K562 (cell line): ENCODE data around the gene CDS2. TPM values are rescaled to one million over a fixed set of nuclear protein-coding genes. Genes with fewer than 3 reads are reported as not detected.

Source experiments
- ATAC-seq: fragments of 200-7000 bp; cut with Tn5 transposase; 3 replicates; pipeline ENCODE4 v1.9.1; 2020; ENCODE audit warnings: moderate library complexity
- BruUV-seq: library from RNA; stranded (reverse); fragments of 400-500 nt; replicated peaks from 2 replicates; lab custom pipeline; 2021; lab: Mats Ljungman, UMichigan
- CTCF ChIA-PET: fragments of 300-600 bp; formaldehyde crosslinking; extraction: SDS; loops from one replicate; lab custom pipeline; 2021; ENCODE audit warnings: low intra/inter-chr PET ratio; lab: Yijun Ruan, JAX
- POLR2A ChIA-PET: fragments of 300-600, 350-650 bp; sonication (Branson Sonifier 250); formaldehyde crosslinking; extraction: SDS; loops from one replicate; lab custom pipeline; 2021; ENCODE audit warnings: antibody characterized with exemption, inconsistent platforms; lab: Yijun Ruan, JAX
- DNase-seq, 4 experiments: peaks; one replicate each; pipeline versions ENCODE4 v3.0.0 to v3.0.0-alpha.2; 2011 to 2018; ENCODE audit warnings: low spot score in 3 of 4, mixed read lengths in 3 of 4; ENCODE audit errors: extremely low read depth in 1 of 4
- FAIRE-seq: peaks from 2 replicates; lab custom pipeline; 2011; peaks lifted over from hg19 to GRCh38; lab: Jason Lieb, UNC
- H2AFZ ChIP-seq: 2 replicates; pipeline ENCODE4 v1.6.0; 2011; ENCODE audit warnings: low read depth, low read length, control low read depth, inconsistent platforms
- H3K27ac ChIP-seq: fragments of 200-600 bp; 3 replicates; pipeline ENCODE4 v1.8.0; 2011; ENCODE audit warnings: low read depth, mild to moderate bottlenecking, control low read depth, inconsistent platforms, low read length, moderate library complexity, mixed read lengths; ENCODE audit errors: extremely low read depth
- H3K27me3 ChIP-seq, 2 experiments: fragments of 300-600 bp in 1 of 2; 2 replicates in 1 of 2; 3 replicates in 1 of 2; pipeline versions ENCODE4 v1.6.0 to v1.8.0; 2011; ENCODE audit warnings: inconsistent platforms in 2 of 2, low read length in 2 of 2, mild to moderate bottlenecking in 1 of 2, mixed read lengths in 1 of 2, moderate library complexity in 1 of 2; ENCODE audit not compliant: control insufficient read depth in 2 of 2, insufficient read depth in 2 of 2
- H3K36me3 ChIP-seq: fragments of 300-600 bp; 3 replicates; pipeline ENCODE4 v1.8.0; 2011; ENCODE audit warnings: mild to moderate bottlenecking, low read length, inconsistent platforms; ENCODE audit not compliant: control insufficient read depth, insufficient read depth
- H3K4me1 ChIP-seq, 2 experiments: fragments of 200-600 bp in 1 of 2; replicated peaks in 1 of 2; 2 replicates in 1 of 2; 3 replicates in 1 of 2; pipeline versions ENCODE4 v1.5.1 to v1.8.0; 2011; ENCODE audit warnings: inconsistent platforms in 2 of 2, low read length in 2 of 2, mild to moderate bottlenecking in 1 of 2, mixed read lengths in 1 of 2, moderate library complexity in 1 of 2; ENCODE audit not compliant: control insufficient read depth in 2 of 2, insufficient read depth in 2 of 2
- H3K4me2 ChIP-seq: 2 replicates; pipeline ENCODE4 v1.6.1; 2011; ENCODE audit warnings: low read length, control low read depth, inconsistent platforms, mixed read lengths; ENCODE audit not compliant: insufficient read depth
- H3K4me3 ChIP-seq: fragments of 200-600 bp; sonication (generic), shearing (Covaris generic); 2 replicates; pipeline ENCODE4 v1.5.1; 2016; ENCODE audit warnings: control low read depth, inconsistent platforms
- H3K79me2 ChIP-seq: fragments of 200-600 bp; 3 replicates; pipeline ENCODE4 v1.8.0; 2011; ENCODE audit warnings: low read length, inconsistent platforms; ENCODE audit not compliant: control insufficient read depth, insufficient read depth
- H3K9ac ChIP-seq, 2 experiments: 2 replicates each; pipeline versions ENCODE4 v1.6.0 to v1.6.1; 2011; ENCODE audit warnings: low read depth in 2 of 2, low read length in 2 of 2, control low read depth in 1 of 2, inconsistent platforms in 1 of 2, mild to moderate bottlenecking in 1 of 2, mixed read lengths in 1 of 2; ENCODE audit not compliant: insufficient read depth in 1 of 2
- H3K9me1 ChIP-seq: one replicate; pipeline ENCODE4 v1.6.0; 2011; ENCODE audit warnings: inconsistent platforms, mild to moderate bottlenecking, low read length, moderate library complexity; ENCODE audit not compliant: control insufficient read depth, insufficient read depth
- H3K9me3 ChIP-seq: replicated peaks from 2 replicates; pipeline ENCODE4 v1.5.1; 2011; ENCODE audit warnings: low read depth, low read length, inconsistent platforms; ENCODE audit not compliant: control insufficient read depth, insufficient read depth
- H4K20me1 ChIP-seq: replicated peaks from 2 replicates; pipeline ENCODE4 v1.6.1; 2011; ENCODE audit warnings: low read length, inconsistent platforms, mixed read lengths; ENCODE audit not compliant: control insufficient read depth, insufficient read depth
- ATF4 ChIP-seq: fragments of 450-650 bp; formaldehyde crosslinking; IDR thresholded peaks from 2 replicates; pipeline ENCODE4 v1.4.0; 2022; ENCODE audit warnings: mild to moderate bottlenecking, moderate library complexity
- HMG20A ChIP-seq: fragments of 450-650 bp; formaldehyde crosslinking; conservative IDR thresholded peaks from 2 replicates; pipeline ENCODE4 v1.4.0; 2020; ENCODE audit warnings: mild to moderate bottlenecking, mixed read lengths
- ID3 ChIP-seq, 2 experiments: fragments of 250-450 bp in 1 of 2; fragments of 450-650 bp in 1 of 2; sonication (Bioruptor Pico) in 1 of 2; IDR thresholded peaks; 2 replicates each; pipeline versions ENCODE4 v1.6.1 to v1.8.0; 2016 to 2021; ENCODE audit warnings: mild to moderate bottlenecking in 2 of 2, moderate library complexity in 2 of 2, missing compliant biosample characterization in 1 of 2, missing genetic modification characterization in 1 of 2
- IRF2 ChIP-seq: sonication (generic); formaldehyde crosslinking; IDR thresholded peaks from 2 replicates; pipeline ENCODE4 v1.8.1; 2022; ENCODE audit warnings: mild to moderate bottlenecking, missing genetic modification reagents
- POLR3A ChIP-seq: IDR thresholded peaks from 2 replicates; pipeline ENCODE4 v1.6.1; 2011; ENCODE audit warnings: borderline replicate concordance, mild to moderate bottlenecking, moderate library complexity; ENCODE audit not compliant: insufficient read length, insufficient read depth; ENCODE audit errors: extremely low read depth
- SMAD3 ChIP-seq: fragments of 450-650 bp; formaldehyde crosslinking; conservative IDR thresholded peaks from 2 replicates; pipeline ENCODE4 v1.4.0; 2020; ENCODE audit warnings: mild to moderate bottlenecking
- WGBS: fragments of 100-300 bp; shearing (Covaris generic); methylation state at CpG from one replicate; pipeline ENCODE4 v1.1.6; 2016; ENCODE audit warnings: low coverage, mixed read lengths; ENCODE audit not compliant: insufficient coverage; ENCODE audit errors: missing lambda C conversion rate; 5-methylcytosine and 5-hydroxymethylcytosine counted together
- in situ Hi-C: fragments of 300-500 bp; cut with MboI; formaldehyde crosslinking; loops from 4 replicates; pipeline ENCODE4 v1.15.0; 2018; ENCODE audit warnings: inconsistent platforms, mixed read lengths
- intact Hi-C: fragments of 100-400 bp; cut with micrococcal nuclease; formaldehyde crosslinking; loops from 2 replicates; pipeline ENCODE4 v1.14.2; 2022
- polyA plus RNA-seq, 8 experiments: library from polyadenylated mRNA; depleted of rRNA in 4 of 8; stranded (reverse) in 5 of 8; unstranded in 3 of 8; fragments of >200 nt; fragmentation: Nextera tagmentation in 2 of 8; fragmentation: Illumina TruSeq in 1 of 8; extraction: Ambion mirVana in 2 of 8; extraction: Trizol in 1 of 8; gene quantifications; 2 replicates each; pipeline versions ENCODE4 v1.2.1 to v1.2.3, GENCODE V29; 2011 to 2014; ENCODE audit warnings: inconsistent platforms in 1 of 8, missing spikeins in 1 of 8
- total RNA-seq, 7 experiments: library from RNA; depleted of rRNA in 6 of 7; stranded (reverse); fragments of >200 nt in 6 of 7; fragmentation: Illumina TruSeq in 2 of 7; extraction: Trizol in 2 of 7; gene quantifications; 2 replicates each; pipeline versions ENCODE4 v1.2.1 to v1.2.3, GENCODE V29; 2011 to 2021; ENCODE audit warnings: low replicate concordance in 1 of 7

Gene CDS2
- total and polyA plus RNA-seq, 9 of the 15 experiments (the other 6 are each of a cell fraction or from before 2014, with no cell fraction given): 6.4 to 46.4 (median 12.2) TPM

GRCh38 chr20:5211803-5212714 is 85.3 kb downstream of the CDS2 start:
- FAIRE-seq (no peak), ATAC-seq (no peak), DNase-seq (no peak)
- no TSS peak for BruUV-seq
- H3K9me1 ChIP-seq: no peaks in the 10 kb centered on the region
- in situ Hi-C loops: no loop called here
- no peaks in the 10 kb centered on the region for H3K27me3 ChIP-seq
- H3K9me3 ChIP-seq: no peaks in the 10 kb centered on the region
- no peaks in the 10 kb centered on the region for H3K4me1 ChIP-seq
- intact Hi-C loops: no loop called here
- no peak overlapping the region for H3K4me2 ChIP-seq
- no peaks in the 10 kb centered on the region for H3K79me2 ChIP-seq
- no peak overlapping the region for H3K27ac ChIP-seq
- POLR2A ChIA-PET: interaction anchor here (0.6 to 0.7 kb wide), 2 partner anchors 104 to 198 kb away, joined by 3 read pairs; no protein-coding TSS in a partner anchor
- H2AFZ ChIP-seq: no peak overlapping the region
- no peak overlapping the region for H3K4me3 ChIP-seq
- no peak for TF ChIP-seq IRF2
- no peak for TF ChIP-seq POLR3A
- no peak overlapping the region for H3K9ac ChIP-seq
- CTCF ChIA-PET: interaction anchor here (0.5 kb wide), 1 partner anchor 790 kb away, joined by 3 read pairs; no protein-coding TSS in a partner anchor
- WGBS: 33% methylated on average over 5 of the region's 8 CpGs
- no peaks in the 10 kb centered on the region for H4K20me1 ChIP-seq
- no peaks in the 10 kb centered on the region for H3K36me3 ChIP-seq

GRCh38 chr20:5212907-5213487 is 86.2 kb downstream of the CDS2 start:
- Histone ChIP-seq H3K4me1 (no peaks in the 10 kb centered on the region), H2AFZ (no peak overlapping the region), H3K27ac (no peak overlapping the region), H3K9me1 (no peaks in the 10 kb centered on the region), H3K4me2 (no peak overlapping the region), H3K36me3 (no peaks in the 10 kb centered on the region), H4K20me1 (no peaks in the 10 kb centered on the region), H3K9me3 (no peaks in the 10 kb centered on the region), H3K9ac (no peak overlapping the region), H3K79me2 (no peaks in the 10 kb centered on the region), H3K27me3 (no peaks in the 10 kb centered on the region), H3K4me3 (no peak overlapping the region)
- 40% methylated on average over 2 of the region's 2 CpGs for WGBS
- in situ Hi-C loops (no loop called here), intact Hi-C loops (no loop called here)
- ChIA-PET CTCF (no interaction called here), POLR2A (no interaction called here)
- no peak for FAIRE-seq
- no peak for DNase-seq
- no peak for ATAC-seq
- BruUV-seq: no TSS peak
- TF ChIP-seq ID3 (CRISPR knock-in tag; IDR thresholded peaks at IDR 0.05): no peak
- no peak for TF ChIP-seq ID3 (tag; IDR thresholded peaks at IDR 0.05)
- no peak for TF ChIP-seq HMG20A (CRISPR knock-in tag)
- TF ChIP-seq ATF4 (CRISPR knock-in tag): no peak
- no peak for TF ChIP-seq SMAD3 (CRISPR knock-in tag)
